ENCODE results near the gene SPOCK2. TPM values are rescaled to one million over a fixed set of nuclear protein-coding genes. Genes with fewer than 3 reads are reported as not detected.

The SPOCK2 gene
- total RNA-seq, 1 experiment from 2014 or later, result 0.33 TPM

GRCh38 chr10:72097448-72098300 lies 9.3 kb upstream of the SPOCK2 start:
- Histone ChIP-seq H3K27me3 (ENCODE audit: low read length) (no peaks in the 10 kb centered on the region), H4K20me1 (ENCODE audit: low read length) (no peaks in the 10 kb centered on the region), H3K79me2 (ENCODE audit: low read length) (no peaks in the 10 kb centered on the region), H3K4me2 (ENCODE audit: low read length) (peak overlapping the region; percentile 55), H3K9me2 (replicated peaks; ENCODE audit: low read length) (no peaks in the 10 kb centered on the region), H2AFZ (ENCODE audit: low read length) (no peak overlapping the region), H3K36me3 (ENCODE audit: low read depth, low read length) (no peaks in the 10 kb centered on the region), H3K9me3 (ENCODE audit: low read length) (no peaks in the 10 kb centered on the region), H3K27ac (ENCODE audit: low read length) (peak overlapping the region; percentile 90), H3K4me1 (ENCODE audit: insufficient read depth, low read length) (peaks cover 36% of the 10 kb centered on the region), H3K4me3 (ENCODE audit: low read length) (no peak overlapping the region), H3K9ac (ENCODE audit: low read length) (peak overlapping the region; percentile 51), H3F3A (ENCODE audit: low read length, unreplicated experiment) (peaks cover 19% of the 10 kb centered on the region)
- intact Hi-C loops (cut with micrococcal nuclease), result no loop called here
- DNase-seq (peak; percentile 90), ATAC-seq (peak; percentile 87)
- POLR2A ChIA-PET (ENCODE audit: unreplicated experiment), result no interaction called here
- TF ChIP-seq EZH2 (IDR thresholded peaks at IDR 0.05; ENCODE audit: low read length, unreplicated experiment) (no peak), EZH2phosphoT487 (IDR thresholded peaks at IDR 0.05; ENCODE audit: borderline replicate concordance, low read length) (no peak)
- TF ChIP-seq, protein P1, sequence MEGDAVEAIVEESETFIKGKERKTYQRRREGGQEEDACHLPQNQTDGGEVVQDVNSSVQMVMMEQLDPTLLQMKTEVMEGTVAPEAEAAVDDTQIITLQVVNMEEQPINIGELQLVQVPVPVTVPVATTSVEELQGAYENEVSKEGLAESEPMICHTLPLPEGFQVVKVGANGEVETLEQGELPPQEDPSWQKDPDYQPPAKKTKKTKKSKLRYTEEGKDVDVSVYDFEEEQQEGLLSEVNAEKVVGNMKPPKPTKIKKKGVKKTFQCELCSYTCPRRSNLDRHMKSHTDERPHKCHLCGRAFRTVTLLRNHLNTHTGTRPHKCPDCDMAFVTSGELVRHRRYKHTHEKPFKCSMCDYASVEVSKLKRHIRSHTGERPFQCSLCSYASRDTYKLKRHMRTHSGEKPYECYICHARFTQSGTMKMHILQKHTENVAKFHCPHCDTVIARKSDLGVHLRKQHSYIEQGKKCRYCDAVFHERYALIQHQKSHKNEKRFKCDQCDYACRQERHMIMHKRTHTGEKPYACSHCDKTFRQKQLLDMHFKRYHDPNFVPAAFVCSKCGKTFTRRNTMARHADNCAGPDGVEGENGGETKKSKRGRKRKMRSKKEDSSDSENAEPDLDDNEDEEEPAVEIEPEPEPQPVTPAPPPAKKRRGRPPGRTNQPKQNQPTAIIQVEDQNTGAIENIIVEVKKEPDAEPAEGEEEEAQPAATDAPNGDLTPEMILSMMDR (conservative IDR thresholded peaks at IDR 0.05; ENCODE audit: low read depth, low read length), result no peak
- BruUV-seq (replicated peaks), result no TSS peak
- CTCF ChIA-PET, result no interaction called here

DNA sequence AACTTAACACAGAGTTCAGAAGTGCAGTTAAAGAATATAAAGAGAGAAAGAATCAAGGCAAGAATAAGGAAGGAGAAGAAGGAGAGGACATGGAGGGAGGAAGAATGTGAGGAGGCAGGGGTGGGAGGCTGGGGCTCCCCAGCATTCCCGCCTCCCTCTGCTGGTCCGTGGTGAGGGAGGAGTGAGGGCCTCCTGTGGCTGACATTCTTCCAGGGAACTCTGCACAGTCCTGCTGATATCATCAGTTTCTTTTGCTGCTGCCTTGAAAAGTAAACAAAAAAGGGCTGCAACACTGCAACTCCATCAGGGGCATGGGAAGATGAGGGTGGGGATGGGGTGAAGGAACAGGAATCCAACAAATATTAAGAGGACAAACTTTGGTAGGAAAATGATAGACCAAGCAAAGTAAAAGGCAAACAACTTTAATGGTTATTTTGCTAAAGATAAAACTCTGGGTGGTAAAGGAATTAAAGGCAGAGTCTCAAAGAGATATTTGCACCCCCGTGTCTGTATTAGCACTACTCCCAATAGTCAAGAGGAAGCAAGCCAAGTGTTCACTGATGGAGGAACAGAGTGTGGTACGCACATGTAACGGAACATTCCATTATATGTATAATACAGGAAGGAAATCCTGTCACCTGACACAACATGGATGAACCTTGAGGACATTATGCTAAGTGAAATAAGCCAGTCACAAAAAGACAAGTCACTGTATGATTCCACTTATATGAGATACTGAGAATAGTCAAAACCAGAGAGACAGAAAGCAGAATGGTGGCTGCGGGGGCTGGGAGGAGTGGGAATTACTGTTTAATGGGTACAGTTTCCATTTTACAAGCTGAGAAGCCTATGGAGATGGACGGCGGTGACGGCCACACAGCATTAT lies 8.0 kb upstream of the SPOCK2 start:
- Histone ChIP-seq H3K27me3 (ENCODE audit: low read length) (no peaks in the 10 kb centered on the region), H3K4me1 (ENCODE audit: insufficient read depth, low read length) (peaks cover 36% of the 10 kb centered on the region), H3K9me3 (ENCODE audit: low read length) (no peaks in the 10 kb centered on the region), H3K27ac (ENCODE audit: low read length) (no peak overlapping the region), H2AFZ (ENCODE audit: low read length) (no peak overlapping the region), H3K4me3 (ENCODE audit: low read length) (no peak overlapping the region), H3K4me2 (ENCODE audit: low read length) (no peak overlapping the region), H3K9me2 (replicated peaks; ENCODE audit: low read length) (no peaks in the 10 kb centered on the region), H3K36me3 (ENCODE audit: low read depth, low read length) (no peaks in the 10 kb centered on the region), H3F3A (ENCODE audit: low read length, unreplicated experiment) (peaks cover 19% of the 10 kb centered on the region), H4K20me1 (ENCODE audit: low read length) (no peaks in the 10 kb centered on the region), H3K79me2 (ENCODE audit: low read length) (no peaks in the 10 kb centered on the region), H3K9ac (ENCODE audit: low read length) (no peak overlapping the region)
- TF ChIP-seq, protein P1 (conservative IDR thresholded peaks at IDR 0.05; ENCODE audit: low read depth, low read length), result no peak
- TF ChIP-seq EZH2 (IDR thresholded peaks at IDR 0.05; ENCODE audit: low read length, unreplicated experiment), result no peak
- no peak for TF ChIP-seq EZH2phosphoT487 (IDR thresholded peaks at IDR 0.05; ENCODE audit: borderline replicate concordance, low read length)
- ATAC-seq (no peak), DNase-seq (no peak)
- intact Hi-C loops (cut with micrococcal nuclease), result no loop called here
- ChIA-PET POLR2A (ENCODE audit: unreplicated experiment) (no interaction called here), CTCF (no interaction called here)
- no TSS peak for BruUV-seq (replicated peaks)
